ENCODE measurements around the gene ARHGEF40. TPM values are rescaled to one million over a fixed set of nuclear protein-coding genes. Genes with fewer than 3 reads are reported as not detected.

ARHGEF40 gene
- total and polyA plus RNA-seq, 5 donors = 15.1 to 25.8 (median 20.4) TPM

DNA sequence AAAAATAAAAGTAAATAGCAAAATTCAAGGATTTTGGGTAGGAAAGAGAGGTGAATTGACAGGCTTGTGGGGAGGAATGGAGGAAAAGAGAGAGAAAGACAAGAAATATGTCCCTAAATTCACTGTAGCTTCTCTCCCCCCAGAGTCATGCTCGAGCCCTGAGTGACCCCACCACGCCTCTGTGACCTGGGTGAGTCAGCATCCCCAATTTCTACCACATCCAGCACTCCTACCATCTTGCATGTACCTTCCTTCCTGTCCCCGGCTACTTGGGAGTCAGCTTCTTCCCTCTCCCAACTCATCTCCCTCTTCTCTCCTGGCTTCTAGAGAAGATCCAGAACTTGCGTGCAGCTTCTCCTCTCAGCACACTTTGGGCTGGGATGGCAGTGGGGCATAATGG, 18.6 kb downstream of the ARHGEF40 start:
- Histone ChIP-seq H3K4me3 (ENCODE audit: low read length) (no peak overlapping the region), H3K9me3 (ENCODE audit: control insufficient read depth, low read length) (no peaks in the 10 kb centered on the region), H3K4me1 (ENCODE audit: control insufficient read depth, insufficient read depth, low read length) (peaks cover 3% of the 10 kb centered on the region), H3K27ac (ENCODE audit: low read length) (no peak overlapping the region), H3K27me3 (ENCODE audit: control insufficient read depth, insufficient read depth) (no peaks in the 10 kb centered on the region)
- intact Hi-C loops (cut with DNase I) = no loop called here
- 82% methylated on average over 4 of the region's 4 CpGs for WGBS
- ATAC-seq (no peak), DNase-seq (no peak)

DNA sequence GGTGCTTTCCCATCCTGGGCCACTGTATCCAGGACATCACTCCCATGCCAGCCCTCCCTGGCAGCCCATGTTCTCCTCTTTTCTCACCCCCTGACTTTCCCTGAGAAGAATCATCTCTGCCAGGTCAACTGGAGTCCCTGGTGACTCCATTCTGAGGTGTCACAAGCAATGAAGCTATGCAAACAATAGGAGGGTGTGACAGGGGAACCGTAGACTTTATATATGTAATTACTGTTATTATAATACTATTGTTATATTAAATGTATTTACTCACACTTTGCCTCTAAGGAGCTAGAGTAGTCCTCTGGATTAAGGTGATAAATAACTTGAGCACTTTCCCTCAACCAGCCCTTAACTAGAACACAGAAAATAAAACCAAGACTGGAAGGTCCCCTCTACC, 19.2 kb downstream of the ARHGEF40 start:
- Histone ChIP-seq H3K27ac (ENCODE audit: low read length) (no peak overlapping the region), H3K27me3 (ENCODE audit: control insufficient read depth, insufficient read depth) (no peaks in the 10 kb centered on the region), H3K4me1 (ENCODE audit: control insufficient read depth, insufficient read depth, low read length) (peaks cover 3% of the 10 kb centered on the region), H3K9me3 (ENCODE audit: control insufficient read depth, low read length) (no peaks in the 10 kb centered on the region), H3K4me3 (ENCODE audit: low read length) (no peak overlapping the region)
- intact Hi-C loops (cut with DNase I) = no loop called here
- ATAC-seq (no peak), DNase-seq (no peak)
- WGBS = 70% methylated on average over 1 of the region's 1 CpG

DNA sequence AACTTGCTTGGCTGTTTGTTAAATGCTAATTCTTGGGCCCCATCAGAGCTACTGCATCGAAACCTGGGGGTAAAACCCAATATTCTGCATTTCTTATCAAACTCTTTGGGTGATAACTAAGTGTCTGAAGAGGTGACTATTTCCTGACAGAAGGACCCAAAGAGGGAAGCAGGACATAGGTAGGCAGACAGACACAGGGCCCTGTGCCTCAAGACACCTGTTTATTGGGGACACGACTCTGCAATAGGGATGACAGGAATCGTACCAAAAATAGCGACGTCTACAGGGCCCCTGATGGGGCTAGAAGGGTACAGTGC, 19.7 kb downstream of the ARHGEF40 start:
- Histone ChIP-seq H3K4me1 (ENCODE audit: control insufficient read depth, insufficient read depth, low read length) (peaks cover 1% of the 10 kb centered on the region), H3K27ac (ENCODE audit: low read length) (no peak overlapping the region), H3K27me3 (ENCODE audit: control insufficient read depth, insufficient read depth) (no peaks in the 10 kb centered on the region), H3K4me3 (ENCODE audit: low read length) (no peak overlapping the region), H3K9me3 (ENCODE audit: control insufficient read depth, low read length) (no peaks in the 10 kb centered on the region)
- no peak for ATAC-seq
- intact Hi-C loops (cut with DNase I) = loop anchor here in 2 of 4 donors (5.0 kb wide), 2 partner anchors 73 to 78 kb away; no protein-coding TSS in a partner anchor
- no peak for DNase-seq
- 71% methylated on average over 5 of the region's 5 CpGs for WGBS

DNA sequence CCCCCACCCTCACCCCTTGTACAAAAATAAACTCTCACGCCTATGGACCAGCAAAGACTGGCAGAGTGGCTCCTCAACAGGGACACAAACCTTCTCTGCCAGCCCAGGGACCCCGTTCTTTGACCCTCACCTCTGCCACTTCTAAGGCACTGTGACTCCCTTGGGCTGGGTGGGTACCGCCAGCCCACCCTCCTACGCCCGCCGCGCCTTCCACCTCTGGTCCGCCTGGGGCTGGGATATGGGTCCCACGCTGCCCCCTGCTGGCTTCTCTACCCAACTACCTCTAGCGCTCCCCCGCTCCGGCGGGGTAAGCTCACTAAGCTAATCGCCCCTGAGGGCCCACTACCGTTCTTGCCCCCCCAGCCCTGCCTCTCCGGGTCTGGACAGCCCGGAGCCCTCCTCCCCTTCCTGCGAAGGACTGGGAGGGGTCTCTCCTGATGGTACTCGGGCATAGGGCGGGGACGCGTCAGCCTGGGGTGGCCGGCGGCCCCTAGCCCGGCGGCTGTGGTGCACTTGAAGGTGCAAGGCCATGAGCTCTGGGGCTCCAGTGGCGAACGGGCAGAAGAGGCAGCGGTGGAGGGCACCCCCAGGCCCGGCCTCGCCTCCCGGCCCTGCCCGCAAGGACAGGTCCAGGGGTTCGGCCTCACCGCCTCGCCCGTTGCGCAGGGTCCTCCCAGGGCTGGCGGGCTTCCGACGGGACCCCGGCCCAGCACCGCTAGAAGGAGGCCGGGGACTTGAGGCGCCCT, 20.3 kb downstream of the ARHGEF40 start:
- DNase-seq (peak; percentile 56 to 79 (median 69)), ATAC-seq (peak; percentile 3 to 4)
- H3K4me1 ChIP-seq (ENCODE audit: control insufficient read depth, insufficient read depth, low read length) = no peaks in the 10 kb centered on the region
- intact Hi-C loops (cut with DNase I) = loop anchor here in 2 of 4 donors (5.0 kb wide), 2 partner anchors 73 to 78 kb away; no protein-coding TSS in a partner anchor
- 88% methylated on average over 45 of the region's 45 CpGs for WGBS
- H3K27ac ChIP-seq (ENCODE audit: low read length) = no peak overlapping the region
- H3K9me3 ChIP-seq (ENCODE audit: control insufficient read depth, low read length) = no peaks in the 10 kb centered on the region
- no peak overlapping the region for H3K4me3 ChIP-seq (ENCODE audit: low read length)
- H3K27me3 ChIP-seq (ENCODE audit: control insufficient read depth, insufficient read depth) = no peaks in the 10 kb centered on the region

DNA sequence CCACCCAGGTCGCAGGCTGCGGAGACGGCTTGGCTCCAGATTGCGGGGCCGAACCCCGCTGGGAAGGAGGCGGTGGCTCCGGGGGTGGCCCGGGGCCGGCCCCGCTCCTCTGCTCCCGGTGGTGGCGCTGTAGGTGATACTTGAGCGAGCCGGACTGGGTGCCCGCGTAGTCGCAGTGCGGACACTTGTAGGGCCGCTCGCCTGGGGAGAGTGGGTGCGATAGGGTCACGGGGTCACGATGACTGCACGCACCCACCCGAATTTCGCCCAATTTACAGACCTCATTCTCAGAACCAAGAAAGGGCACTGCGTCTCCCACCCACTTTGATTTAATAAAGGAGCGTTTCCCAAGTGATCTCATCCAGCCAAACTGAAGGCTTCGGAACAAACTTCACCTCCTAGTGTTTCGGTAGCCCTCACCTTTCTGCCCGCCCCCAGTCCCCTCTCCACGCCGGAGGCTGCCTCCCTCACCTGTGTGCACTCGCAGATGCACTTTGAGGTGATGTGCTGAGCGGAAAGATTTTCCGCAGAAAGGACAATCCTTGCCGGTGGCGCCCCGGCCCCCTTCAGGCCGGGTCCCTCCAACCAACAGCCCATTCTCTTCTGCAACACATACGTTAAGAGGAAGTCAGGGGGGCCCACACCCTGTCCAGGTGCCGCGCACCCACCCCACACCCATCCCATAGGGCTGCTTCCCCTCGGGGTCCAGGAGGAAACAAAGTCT, 21.0 kb downstream of the ARHGEF40 start:
- ATAC-seq = no peak
- H3K27ac ChIP-seq (ENCODE audit: low read length) = no peak overlapping the region
- no peak overlapping the region for H3K4me3 ChIP-seq (ENCODE audit: low read length)
- H3K27me3 ChIP-seq (ENCODE audit: control insufficient read depth, insufficient read depth) = no peaks in the 10 kb centered on the region
- WGBS = 89% methylated on average over 45 of the region's 45 CpGs
- intact Hi-C loops (cut with DNase I) = loop anchor here in 2 of 4 donors (5.0 kb wide), 2 partner anchors 74 to 79 kb away; no protein-coding TSS in a partner anchor
- peak in 1 of 3 donors; percentile 56 for DNase-seq
- no peaks in the 10 kb centered on the region for H3K9me3 ChIP-seq (ENCODE audit: control insufficient read depth, low read length)
- no peaks in the 10 kb centered on the region for H3K4me1 ChIP-seq (ENCODE audit: control insufficient read depth, insufficient read depth, low read length)

DNA sequence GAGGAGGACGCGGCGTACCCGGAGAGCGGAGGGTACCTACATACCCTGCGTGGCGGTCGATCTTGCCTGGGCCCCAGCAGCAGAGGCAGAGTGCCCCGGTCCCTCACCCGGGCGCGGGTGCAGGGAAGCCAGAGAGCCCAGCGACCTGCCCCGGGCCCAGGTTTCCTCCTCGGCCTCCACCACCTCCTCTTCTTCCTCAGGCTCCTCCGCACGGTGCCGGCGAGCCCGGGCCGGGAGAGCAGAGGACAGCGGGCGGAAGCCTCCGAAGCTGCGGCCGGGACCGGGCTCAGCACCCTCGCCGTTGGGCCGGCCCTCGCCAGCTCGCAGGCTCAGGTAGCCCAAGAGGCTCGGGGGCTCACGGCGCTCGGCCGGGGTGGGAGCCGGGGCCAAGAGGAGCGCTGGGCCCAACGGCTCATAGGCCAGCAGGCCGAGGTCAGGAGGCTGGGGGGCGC, 21.7 kb downstream of the ARHGEF40 start:
- intact Hi-C loops (cut with DNase I) = loop anchor here (2.0 to 5.0 kb wide), 3 partner anchors 75 to 80 kb away; no protein-coding TSS in a partner anchor
- WGBS = 90% methylated on average over 42 of the region's 42 CpGs
- ATAC-seq = peak in 1 of 2 donors; percentile 6

DNA sequence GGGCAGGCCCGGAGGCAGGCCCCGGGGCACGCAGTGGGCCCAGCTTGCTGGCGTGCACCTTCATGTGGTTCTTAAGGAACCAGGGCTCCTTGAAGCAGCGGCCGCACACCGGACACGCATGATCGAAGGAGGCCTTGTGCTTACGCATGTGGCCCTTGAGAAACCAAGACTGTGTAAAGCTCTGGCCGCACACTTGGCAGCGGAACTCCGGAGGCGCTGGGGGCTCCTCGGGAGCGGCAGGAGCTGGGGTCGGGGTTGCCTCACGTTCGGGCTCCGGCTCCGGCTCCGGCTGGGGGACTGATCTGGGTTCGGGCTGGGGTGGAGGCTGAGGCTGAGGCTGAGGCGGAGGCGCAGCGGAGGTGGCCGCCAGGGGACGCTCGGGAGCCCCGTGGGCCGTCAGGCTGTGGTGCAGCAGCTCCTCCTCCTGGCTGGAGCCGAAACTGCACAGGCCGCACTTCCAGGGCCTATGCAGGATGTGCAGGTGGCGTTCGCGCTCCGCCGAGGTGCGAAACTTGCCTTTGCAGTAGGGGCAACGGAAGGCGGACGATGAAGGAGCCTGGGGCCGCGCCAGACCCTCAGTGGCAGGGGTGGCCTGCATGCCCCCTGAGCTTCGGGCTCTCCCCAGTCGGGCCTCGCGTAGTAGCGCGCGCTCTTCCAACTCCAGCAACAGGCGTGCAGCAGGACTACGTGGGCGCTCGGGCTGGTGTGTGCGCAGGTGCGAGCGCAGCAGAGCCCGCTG, 22.3 kb downstream of the ARHGEF40 start:
- intact Hi-C loops (cut with DNase I) = loop anchor here (2.0 to 5.0 kb wide), 3 partner anchors 75 to 80 kb away; no protein-coding TSS in a partner anchor
- Histone ChIP-seq H3K27ac (ENCODE audit: low read length) (no peak overlapping the region), H3K4me1 (ENCODE audit: control insufficient read depth, insufficient read depth, low read length) (peaks cover 3% of the 10 kb centered on the region), H3K27me3 (ENCODE audit: control insufficient read depth, insufficient read depth) (no peaks in the 10 kb centered on the region), H3K9me3 (ENCODE audit: control insufficient read depth, low read length) (no peaks in the 10 kb centered on the region), H3K4me3 (ENCODE audit: low read length) (no peak overlapping the region)
- DNase-seq (peak; percentile 84 to 95 (median 95)), ATAC-seq (peak; percentile 72 to 84)
- WGBS = 43% methylated on average over 59 of the region's 59 CpGs

More for the DNA sequence above, 21.7 kb downstream of the ARHGEF40 start:
- DNase-seq = peak in 2 of 3 donors; percentile 60 to 62
- Histone ChIP-seq H3K4me1 (ENCODE audit: control insufficient read depth, insufficient read depth, low read length) (no peaks in the 10 kb centered on the region), H3K27ac (ENCODE audit: low read length) (no peak overlapping the region), H3K4me3 (ENCODE audit: low read length) (no peak overlapping the region), H3K27me3 (ENCODE audit: control insufficient read depth, insufficient read depth) (no peaks in the 10 kb centered on the region), H3K9me3 (ENCODE audit: control insufficient read depth, low read length) (no peaks in the 10 kb centered on the region)

DNA sequence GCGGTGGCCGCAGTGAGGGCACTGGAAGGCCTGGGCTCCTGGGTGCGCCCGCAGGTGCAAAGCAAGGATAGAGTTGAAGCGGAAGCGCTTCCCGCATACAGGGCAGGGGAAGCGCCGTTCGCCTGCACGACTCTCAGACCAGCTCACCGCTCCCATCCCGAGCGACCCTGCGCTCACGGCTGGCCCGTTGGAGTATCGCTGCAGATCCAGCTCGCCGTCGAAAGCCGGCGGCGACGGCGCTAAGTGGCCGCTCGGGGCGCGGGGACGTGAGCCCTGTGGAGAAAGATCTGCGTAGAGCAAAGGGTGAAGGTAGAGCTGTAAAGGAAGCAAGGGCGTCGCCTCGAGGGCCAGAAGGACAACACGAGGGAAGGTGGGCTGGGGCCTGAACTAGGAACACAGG, 22.9 kb downstream of the ARHGEF40 start:
- 76% methylated on average over 36 of the region's 36 CpGs for WGBS
- Histone ChIP-seq H3K9me3 (ENCODE audit: control insufficient read depth, low read length) (no peaks in the 10 kb centered on the region), H3K27ac (ENCODE audit: low read length) (no peak overlapping the region), H3K4me1 (ENCODE audit: control insufficient read depth, insufficient read depth, low read length) (peaks cover 3% of the 10 kb centered on the region), H3K27me3 (ENCODE audit: control insufficient read depth, insufficient read depth) (no peaks in the 10 kb centered on the region), H3K4me3 (ENCODE audit: low read length) (no peak overlapping the region)
- ATAC-seq (peak in 1 of 2 donors; percentile 1), DNase-seq (peak in 1 of 3 donors; percentile 53)
- intact Hi-C loops (cut with DNase I) = loop anchor here (2.0 to 5.0 kb wide), 3 partner anchors 76 to 81 kb away; no protein-coding TSS in a partner anchor

DNA sequence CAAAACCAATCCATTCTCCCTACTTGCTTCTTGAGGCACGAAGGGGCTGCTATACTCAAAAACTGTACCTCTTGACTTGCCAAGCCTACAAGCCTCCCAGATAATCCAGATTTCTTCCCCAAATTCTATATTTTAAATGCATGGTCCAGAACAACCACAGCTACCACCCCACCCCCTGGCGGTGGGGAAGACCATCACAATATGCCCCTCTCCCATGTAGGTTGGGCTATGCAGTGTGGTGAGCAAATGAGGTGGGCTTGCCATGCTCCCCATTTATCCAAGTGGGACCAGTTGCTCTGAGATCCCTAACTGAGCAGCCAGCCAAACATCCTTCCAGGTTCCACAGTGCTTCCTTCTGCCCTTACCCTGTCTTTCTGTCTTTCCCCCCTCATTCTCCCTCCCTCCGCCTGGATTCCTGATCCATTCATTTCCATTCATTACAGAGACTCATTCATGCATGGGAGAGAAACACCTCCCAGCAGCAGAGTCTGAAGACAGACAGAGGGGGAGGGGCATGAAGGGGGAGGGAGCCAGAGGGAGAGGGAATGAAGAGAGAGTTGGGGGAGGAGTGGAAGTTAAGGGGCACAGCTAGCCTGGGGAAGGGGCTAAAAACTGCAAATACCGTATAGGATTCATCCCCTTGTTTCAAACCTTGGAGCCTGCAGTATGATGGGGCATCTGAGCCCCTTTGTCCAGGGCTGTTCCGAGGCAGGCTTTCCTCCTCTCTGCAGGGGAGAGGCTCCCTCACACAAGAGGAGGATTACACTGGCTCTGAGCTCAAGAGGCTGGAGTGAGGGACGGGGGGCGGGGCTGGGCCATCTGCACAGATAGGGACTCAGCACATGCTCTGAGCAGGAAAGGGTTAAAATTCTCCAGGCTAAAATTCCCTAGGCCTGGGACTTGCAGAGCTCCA, 23.9 kb downstream of the ARHGEF40 start:
- ATAC-seq (no peak), DNase-seq (peak in 1 of 3 donors; percentile 57)
- no peaks in the 10 kb centered on the region for H3K27me3 ChIP-seq (ENCODE audit: control insufficient read depth, insufficient read depth)
- H3K4me3 ChIP-seq (ENCODE audit: low read length) = no peak overlapping the region
- WGBS = 49% methylated on average over 7 of the region's 7 CpGs
- H3K27ac ChIP-seq (ENCODE audit: low read length) = no peak overlapping the region
- intact Hi-C loops (cut with DNase I) = loop anchor here (2.0 to 5.0 kb wide), 3 partner anchors 77 to 82 kb away; no protein-coding TSS in a partner anchor
- H3K4me1 ChIP-seq (ENCODE audit: control insufficient read depth, insufficient read depth, low read length) = peaks cover 3% of the 10 kb centered on the region
- no peaks in the 10 kb centered on the region for H3K9me3 ChIP-seq (ENCODE audit: control insufficient read depth, low read length)

Data from right cardiac atrium (tissue), 5 donors.